Measurements from ENCODE around the gene ASCC1. TPM values are rescaled to one million over a fixed set of nuclear protein-coding genes. Genes with fewer than 3 reads are reported as not detected.
A peak's percentile ranks its signal among the peaks of the same experiment; 100 is the strongest.

Gene ASCC1
- total and polyA plus RNA-seq, 4 experiments from 2014 or later, result 14.3 to 24.9 (median 18.6) TPM

GRCh38 chr10:72260976-72261783 is 45.1 kb upstream of the ASCC1 start:
- peak overlapping the region; percentile 84 to 93 (median 89) for H3K4me3 Mint-ChIP-seq
- H3K27ac Mint-ChIP-seq, result peak overlapping the region; percentile 95 to 98 (median 96)
- DNase-seq, result peak in 3 of 5 donors; percentile 45 to 80 (median 63)
- no peaks in the 10 kb centered on the region for H3K36me3 Mint-ChIP-seq
- ChIA-PET POLR2A (ENCODE audit: partially characterized antibody) (interaction anchor here (0.8 to 13.8 kb wide), 22 partner anchors 9 to 172 kb away, joined by 3 to 161 read pairs (median 6); partner anchors contain the start of genes ANAPC16, ASCC1, DDIT4 and DNAJB12), CTCF (ENCODE audit: partially characterized antibody) (interaction anchor here (0.8 to 3.6 kb wide), 19 partner anchors 9 to 134 kb away, joined by 3 to 38 read pairs (median 4); partner anchors contain the start of genes ANAPC16, ASCC1 and DDIT4)
- intact Hi-C loops (cut with micrococcal nuclease), result loop anchor here (1.0 to 5.0 kb wide), 4 partner anchors 12 to 44 kb away; partner anchors contain the start of genes ANAPC16, ASCC1 and DDIT4
- H3K9me3 ChIP-seq (ENCODE audit: control insufficient read depth in 1 of 2, low read length in 2 of 2), result no peaks in the 10 kb centered on the region
- H3K9me3 Mint-ChIP-seq, result no peaks in the 10 kb centered on the region
- peak overlapping the region; percentile 52 to 90 for H3K4me3 ChIP-seq (ENCODE audit: low read length in 2 of 2)
- H3K27me3 Mint-ChIP-seq, result no peaks in the 10 kb centered on the region
- H3K4me1 ChIP-seq (ENCODE audit: insufficient read depth, low read length), result peaks cover 89% of the 10 kb centered on the region
- H3K4me1 Mint-ChIP-seq, result peaks cover 46 to 72% (median 60%) of the 10 kb centered on the region in 4 donors
- peak overlapping the region; percentile 74 for H3K27ac ChIP-seq (ENCODE audit: low read depth, low read length)
- H3K36me3 ChIP-seq (ENCODE audit: insufficient read depth, low read length), result no peaks in the 10 kb centered on the region
- no peaks in the 10 kb centered on the region for H3K27me3 ChIP-seq (ENCODE audit: insufficient read depth, low read length)

DNA sequence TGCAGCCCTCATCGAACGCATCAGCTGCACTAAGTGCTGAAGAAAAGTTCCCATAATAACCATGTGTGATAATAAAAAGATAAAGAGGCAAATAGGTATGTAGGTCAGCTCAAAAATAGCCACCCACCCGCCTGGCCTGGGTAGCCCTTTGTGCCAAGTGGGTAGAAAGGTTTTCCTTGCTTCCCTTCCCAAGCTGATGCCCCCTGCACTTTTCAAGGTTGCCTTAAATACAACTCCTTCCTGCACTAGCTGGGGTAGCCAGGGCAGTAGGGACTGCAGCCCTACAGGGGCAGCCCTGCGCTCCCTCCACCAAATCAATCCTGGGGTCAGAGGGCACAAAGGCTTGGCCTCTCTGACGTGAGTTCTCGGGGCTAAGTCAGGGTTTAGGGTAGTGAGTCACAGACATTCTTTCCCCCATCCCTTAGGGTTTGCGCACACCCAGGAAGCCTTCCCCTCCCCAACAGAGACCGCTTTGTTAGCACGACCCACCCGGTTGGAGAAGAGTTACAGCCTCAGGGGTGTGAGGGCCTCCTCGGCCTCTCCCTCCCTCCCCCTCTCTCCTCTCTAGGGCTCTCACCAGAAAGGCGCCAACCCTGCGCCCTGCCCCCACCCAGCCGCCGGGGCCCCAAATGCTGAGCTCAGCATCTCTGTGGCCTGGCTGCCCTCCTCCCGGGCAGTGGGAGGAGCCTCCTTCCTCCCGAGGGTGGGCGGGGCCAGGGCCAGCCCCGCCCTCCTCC is 44.3 kb upstream of the ASCC1 start:
- POLR2A ChIA-PET (ENCODE audit: partially characterized antibody), result interaction anchor here (0.8 to 13.8 kb wide), 26 partner anchors 9 to 171 kb away, joined by 3 to 161 read pairs (median 6); partner anchors contain the start of genes ANAPC16, ASCC1, DDIT4 and DNAJB12
- H3K4me3 Mint-ChIP-seq, result peak overlapping the region; percentile 84 to 93 (median 89)
- peaks cover 48 to 78% (median 63%) of the 10 kb centered on the region in 4 donors for H3K4me1 Mint-ChIP-seq
- Histone ChIP-seq H3K36me3 (ENCODE audit: insufficient read depth, low read length) (no peaks in the 10 kb centered on the region), H3K4me1 (ENCODE audit: insufficient read depth, low read length) (peaks cover 89% of the 10 kb centered on the region), H3K4me3 (ENCODE audit: low read length in 2 of 2) (peak overlapping the region; percentile 52 to 90), H3K27ac (ENCODE audit: low read depth, low read length) (peak overlapping the region; percentile 74), H3K9me3 (ENCODE audit: control insufficient read depth in 1 of 2, low read length in 2 of 2) (no peaks in the 10 kb centered on the region), H3K27me3 (ENCODE audit: insufficient read depth, low read length) (no peaks in the 10 kb centered on the region)
- peak overlapping the region; percentile 95 to 98 (median 96) for H3K27ac Mint-ChIP-seq
- H3K36me3 Mint-ChIP-seq, result no peaks in the 10 kb centered on the region
- no peaks in the 10 kb centered on the region for H3K27me3 Mint-ChIP-seq
- CTCF ChIA-PET (ENCODE audit: partially characterized antibody), result interaction anchor here (0.6 to 3.6 kb wide), 22 partner anchors 8 to 134 kb away, joined by 3 to 38 read pairs (median 3); partner anchors contain the start of genes ANAPC16, ASCC1 and DDIT4
- H3K9me3 Mint-ChIP-seq, result no peaks in the 10 kb centered on the region
- intact Hi-C loops (cut with micrococcal nuclease), result loop anchor here (1.0 to 5.0 kb wide), 3 partner anchors 12 to 43 kb away; partner anchors contain the start of genes ANAPC16 and ASCC1
- DNase-seq, result peak; percentile 77 to 92 (median 80)

DNA sequence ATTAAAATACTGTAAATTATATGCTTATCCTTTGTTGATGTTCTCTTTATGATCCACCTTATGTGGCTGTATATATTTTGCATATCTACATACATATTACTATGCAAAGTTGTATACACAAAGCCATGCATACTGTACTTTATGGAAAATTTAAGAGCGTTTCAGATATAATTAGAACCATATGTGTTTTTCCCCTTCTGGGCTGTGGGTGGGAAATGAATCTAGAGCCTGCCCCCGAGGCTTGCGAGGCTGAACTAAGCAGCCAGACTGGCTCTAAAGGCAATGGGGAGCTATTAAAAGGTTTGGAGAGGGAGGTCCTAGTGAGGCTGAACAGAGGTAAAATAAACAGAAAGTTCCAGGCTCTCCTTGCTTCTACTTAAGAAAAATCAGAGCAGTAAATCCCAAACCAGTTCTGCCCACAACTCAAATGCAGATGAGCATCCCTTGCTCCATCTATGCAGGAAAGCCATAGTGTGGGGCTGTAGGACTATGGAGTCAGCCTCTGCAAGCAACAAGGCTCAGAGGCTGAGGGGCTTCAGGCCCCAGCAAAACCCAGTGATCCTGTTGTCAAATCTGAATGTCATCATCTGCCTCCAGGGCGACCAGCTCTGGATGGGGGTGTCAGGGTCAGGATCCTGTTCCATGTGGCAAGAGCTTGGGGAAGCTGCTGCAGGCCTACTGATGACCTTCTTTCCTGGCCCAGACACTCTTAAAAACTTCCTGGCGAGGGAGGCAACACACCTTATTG is 43.6 kb upstream of the ASCC1 start:
- ChIA-PET CTCF (ENCODE audit: partially characterized antibody) (interaction anchor here (0.9 to 3.6 kb wide), 13 partner anchors 13 to 133 kb away, joined by 3 to 38 read pairs (median 3); partner anchors contain the start of genes ANAPC16, ASCC1 and DDIT4), POLR2A (ENCODE audit: partially characterized antibody) (interaction anchor here (0.9 to 13.8 kb wide), 16 partner anchors 10 to 94 kb away, joined by 3 to 161 read pairs (median 6); partner anchors contain the start of genes ANAPC16, ASCC1 and DDIT4)
- peak overlapping the region; percentile 84 to 93 (median 89) for H3K4me3 Mint-ChIP-seq
- Histone ChIP-seq H3K36me3 (ENCODE audit: insufficient read depth, low read length) (no peaks in the 10 kb centered on the region), H3K27ac (ENCODE audit: low read depth, low read length) (peak overlapping the region; percentile 74), H3K27me3 (ENCODE audit: insufficient read depth, low read length) (no peaks in the 10 kb centered on the region), H3K4me3 (ENCODE audit: low read length in 2 of 2) (no peak overlapping the region), H3K9me3 (ENCODE audit: control insufficient read depth in 1 of 2, low read length in 2 of 2) (no peaks in the 10 kb centered on the region), H3K4me1 (ENCODE audit: insufficient read depth, low read length) (peaks cover 93% of the 10 kb centered on the region)
- H3K4me1 Mint-ChIP-seq, result peaks cover 53 to 79% (median 65%) of the 10 kb centered on the region in 4 donors
- no peak for DNase-seq
- peak overlapping the region; percentile 95 to 98 (median 96) for H3K27ac Mint-ChIP-seq
- H3K9me3 Mint-ChIP-seq, result no peaks in the 10 kb centered on the region
- intact Hi-C loops (cut with micrococcal nuclease), result loop anchor here (1.0 to 5.0 kb wide), 3 partner anchors 11 to 42 kb away; partner anchors contain the start of genes ANAPC16 and ASCC1
- H3K27me3 Mint-ChIP-seq, result no peaks in the 10 kb centered on the region
- no peaks in the 10 kb centered on the region for H3K36me3 Mint-ChIP-seq

GRCh38 chr10:72258617-72259016 is 42.5 kb upstream of the ASCC1 start:
- no peaks in the 10 kb centered on the region for H3K36me3 ChIP-seq (ENCODE audit: insufficient read depth, low read length)

GRCh38 chr10:72257051-72257892 is 41.2 kb upstream of the ASCC1 start:
- H3K27ac Mint-ChIP-seq, result peak overlapping the region; percentile 44 to 87 (median 81)
- Histone ChIP-seq H3K4me1 (ENCODE audit: insufficient read depth, low read length) (peaks cover 93% of the 10 kb centered on the region), H3K27ac (ENCODE audit: low read depth, low read length) (no peak overlapping the region)

More at GRCh38 chr10:72258617-72259016, 42.5 kb upstream of the ASCC1 start:
- Histone ChIP-seq H3K4me1 (ENCODE audit: insufficient read depth, low read length) (peaks cover 93% of the 10 kb centered on the region), H3K27me3 (ENCODE audit: insufficient read depth, low read length) (no peaks in the 10 kb centered on the region), H3K4me3 (ENCODE audit: low read length in 2 of 2) (no peak overlapping the region), H3K9me3 (ENCODE audit: control insufficient read depth in 1 of 2, low read length in 2 of 2) (no peaks in the 10 kb centered on the region), H3K27ac (ENCODE audit: low read depth, low read length) (no peak overlapping the region)
- peak overlapping the region in 6 of 7 donors; percentile 1 to 95 (median 84) for H3K27ac Mint-ChIP-seq
- peak overlapping the region in 5 of 8 donors; percentile 8 to 48 (median 33) for H3K4me3 Mint-ChIP-seq
- H3K9me3 Mint-ChIP-seq, result no peaks in the 10 kb centered on the region
- no peaks in the 10 kb centered on the region for H3K27me3 Mint-ChIP-seq
- intact Hi-C loops (cut with micrococcal nuclease), result no loop called here
- CTCF ChIA-PET (ENCODE audit: partially characterized antibody), result interaction anchor here (0.9 to 3.3 kb wide), 9 partner anchors 11 to 363 kb away, joined by 3 to 21 read pairs (median 3); partner anchors contain the start of gene DDIT4
- no peaks in the 10 kb centered on the region for H3K36me3 Mint-ChIP-seq
- POLR2A ChIA-PET (ENCODE audit: partially characterized antibody), result interaction anchor here (1.5 to 13.8 kb wide), 7 partner anchors 11 to 77 kb away, joined by 5 to 161 read pairs (median 22); partner anchors contain the start of genes ANAPC16, ASCC1 and DDIT4
- no peak for DNase-seq
- H3K4me1 Mint-ChIP-seq, result peaks cover 46 to 77% (median 62%) of the 10 kb centered on the region in 4 donors

More at GRCh38 chr10:72257051-72257892, 41.2 kb upstream of the ASCC1 start:
- ChIA-PET POLR2A (ENCODE audit: partially characterized antibody) (interaction anchor here (1.6 to 13.8 kb wide), 5 partner anchors 9 to 78 kb away, joined by 4 to 161 read pairs (median 13); partner anchors contain the start of gene DDIT4), CTCF (ENCODE audit: partially characterized antibody) (interaction anchor here (0.6 to 2.3 kb wide), 4 partner anchors 13 to 71 kb away, joined by 3 to 11 read pairs (median 4); partner anchors contain the start of gene DDIT4)
- no peak for DNase-seq
- Mint-ChIP-seq H3K4me3 (peak overlapping the region in 5 of 8 donors; percentile 0 to 61 (median 51)), H3K36me3 (no peaks in the 10 kb centered on the region), H3K9me3 (no peaks in the 10 kb centered on the region), H3K4me1 (peaks cover 53 to 86% (median 70%) of the 10 kb centered on the region in 4 donors), H3K27me3 (no peaks in the 10 kb centered on the region)
- Histone ChIP-seq H3K4me3 (ENCODE audit: low read length in 2 of 2) (no peak overlapping the region), H3K9me3 (ENCODE audit: control insufficient read depth in 1 of 2, low read length in 2 of 2) (no peaks in the 10 kb centered on the region), H3K36me3 (ENCODE audit: insufficient read depth, low read length) (no peaks in the 10 kb centered on the region), H3K27me3 (ENCODE audit: insufficient read depth, low read length) (no peaks in the 10 kb centered on the region)
- intact Hi-C loops (cut with micrococcal nuclease), result no loop called here

Data from CD4-positive, alpha-beta memory T cell (primary cell).